GM23248 (cell line): ENCODE data around the gene FLG2. TPM values are rescaled to one million over a fixed set of nuclear protein-coding genes. Genes with fewer than 3 reads are reported as not detected.
"Not testable (repeated sequence)": the region's sequence is repeated elsewhere in the genome, so short reads cannot be mapped to it uniquely, and the experiment has no call there.

Experiments
- DNase-seq: peaks from one replicate; pipeline ENCODE4 v3.0.0-alpha.2; 2015
- H2AFZ ChIP-seq: fragments of 200-600 bp; sonication (generic); 2 replicates; pipeline ENCODE4 v1.6.1; 2016; ENCODE audit warnings: antibody characterized with exemption
- H3F3A ChIP-seq: fragments of 200-600 bp; sonication (generic); 2 replicates; pipeline ENCODE4 v1.6.1; 2016; ENCODE audit warnings: mild to moderate bottlenecking, antibody characterized with exemption, mixed run types; ENCODE audit not compliant: insufficient read depth
- H3K27ac ChIP-seq: fragments of 200-600 bp; sonication (generic); 2 replicates; pipeline ENCODE4 v1.5.1; 2016; ENCODE audit warnings: mild to moderate bottlenecking
- H3K27me3 ChIP-seq: fragments of 200-600 bp; sonication (generic); replicated peaks from 2 replicates; pipeline ENCODE4 v1.6.1; 2016; ENCODE audit warnings: mild to moderate bottlenecking; ENCODE audit not compliant: insufficient read depth
- H3K36me3 ChIP-seq: fragments of 200-600 bp; sonication (generic); 2 replicates; pipeline ENCODE4 v1.6.1; 2016; ENCODE audit warnings: low read depth, mild to moderate bottlenecking
- H3K4me1 ChIP-seq: fragments of 200-600 bp; sonication (generic); 2 replicates; pipeline ENCODE4 v1.6.1; 2016; ENCODE audit warnings: mild to moderate bottlenecking; ENCODE audit not compliant: insufficient read depth
- H3K4me2 ChIP-seq: fragments of 200-600 bp; sonication (generic); one replicate; pipeline ENCODE4 v1.6.1; 2016; ENCODE audit warnings: mild to moderate bottlenecking; ENCODE audit not compliant: unreplicated experiment
- H3K4me3 ChIP-seq: fragments of 200-600 bp; sonication (generic); 2 replicates; pipeline ENCODE4 v1.5.1; 2016; ENCODE audit warnings: mild to moderate bottlenecking
- H3K79me2 ChIP-seq: fragments of 200-600 bp; sonication (generic); 2 replicates; pipeline ENCODE4 v1.6.1; 2016; ENCODE audit warnings: mild to moderate bottlenecking; ENCODE audit not compliant: insufficient read depth
- H3K9ac ChIP-seq: fragments of 200-600 bp; sonication (generic); 2 replicates; pipeline ENCODE4 v1.6.1; 2016; ENCODE audit warnings: mild to moderate bottlenecking
- H3K9me2 ChIP-seq: fragments of 200-600 bp; sonication (generic); 2 replicates; pipeline ENCODE4 v1.6.1; 2016; ENCODE audit warnings: mixed run types, mild to moderate bottlenecking, moderate library complexity; ENCODE audit not compliant: insufficient read depth
- H3K9me3 ChIP-seq: fragments of 200-600 bp; sonication (generic); one replicate; pipeline ENCODE4 v1.6.1; 2017; ENCODE audit warnings: low read depth
- H4K20me1 ChIP-seq: fragments of 200-600 bp; sonication (generic); 2 replicates; pipeline ENCODE4 v1.6.0; 2016; ENCODE audit not compliant: insufficient read depth
- EZH2 ChIP-seq: fragments of 200-600 bp; sonication (generic); IDR thresholded peaks from 2 replicates; pipeline ENCODE4 v1.6.1; 2018; ENCODE audit warnings: antibody characterized with exemption, mild to moderate bottlenecking; ENCODE audit not compliant: insufficient read depth, poor library complexity, severe bottlenecking
- EZH2phosphoT487 ChIP-seq: fragments of 200-600 bp; sonication (generic); IDR thresholded peaks from 2 replicates; pipeline ENCODE4 v1.6.1; 2018; ENCODE audit warnings: antibody characterized with exemption, moderate library complexity, mild to moderate bottlenecking, low read depth; ENCODE audit not compliant: insufficient read depth
- WGBS, 2 experiments: methylation state at CpG; one replicate each; pipeline ENCODE4 v1.1.6; 2015 to 2017; ENCODE audit warnings: low lambda C conversion rate in 2 of 2, low coverage in 1 of 2; ENCODE audit errors: missing lambda C conversion rate in 2 of 2; 5-methylcytosine and 5-hydroxymethylcytosine counted together
- in situ Hi-C: fragments of 300-500 bp; cut with MboI; formaldehyde crosslinking; loops from 2 replicates; pipeline ENCODE4 v1.15.0; 2020
- polyA plus RNA-seq: library from polyadenylated mRNA; unstranded; fragments of >200 nt; fragmentation: Nextera tagmentation; extraction: Ambion mirVana; gene quantifications from 2 replicates; pipeline ENCODE4 v1.2.1, GENCODE V29; 2016
- total RNA-seq: library from RNA; depleted of rRNA; stranded (reverse); fragments of >200 nt; shearing (Covaris generic); gene quantifications from 2 replicates; pipeline ENCODE4 v1.2.3, GENCODE V29; 2014

The FLG2 gene
- total and polyA plus RNA-seq, 2 experiments from 2014 or later = not detected

DNA sequence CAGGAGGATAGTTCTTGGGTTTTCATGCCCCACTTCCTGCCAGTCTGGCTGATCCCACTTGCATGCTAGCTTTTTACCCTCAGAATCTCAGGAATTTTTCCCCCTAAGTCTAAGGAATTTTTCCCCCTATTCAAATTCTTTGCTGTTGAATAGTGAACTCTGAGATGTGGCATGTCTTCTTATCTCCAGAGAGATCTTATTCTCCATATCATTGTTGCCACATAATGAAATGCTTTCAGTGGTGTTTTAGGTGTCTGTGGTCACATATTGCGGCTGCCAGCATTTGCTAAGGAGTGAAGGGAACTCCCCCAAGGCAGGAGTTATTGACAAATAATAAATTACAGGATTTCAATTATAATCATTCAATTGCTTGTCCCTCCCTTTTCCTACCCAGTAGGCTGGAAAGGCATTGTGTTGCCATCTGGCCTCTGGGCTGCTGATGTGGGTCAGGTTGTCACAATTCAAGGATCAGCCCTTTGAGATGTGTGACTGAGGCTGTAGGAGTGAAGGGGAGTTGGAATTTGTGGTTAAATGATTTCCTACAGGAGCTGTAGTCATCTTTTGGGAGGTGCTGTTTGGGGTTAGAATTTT, 30.9 kb downstream of the FLG2 start:
- H3K79me2 ChIP-seq = no peaks in the 10 kb centered on the region
- H3K9me2 ChIP-seq = no peaks in the 10 kb centered on the region
- H3K36me3 ChIP-seq = no peaks in the 10 kb centered on the region
- H4K20me1 ChIP-seq = no peaks in the 10 kb centered on the region
- no peaks in the 10 kb centered on the region for H3K27me3 ChIP-seq
- H3K9ac ChIP-seq = no peak overlapping the region
- H3K4me2 ChIP-seq = peak overlapping the region; percentile 69
- H3K4me3 ChIP-seq = no peak overlapping the region; the same call in 1 of the 2 replicates
- in situ Hi-C loops = no loop called here
- H3K27ac ChIP-seq = peak overlapping the region; percentile 61
- 15 to 32% methylated on average over 1 of the region's 1 CpG for WGBS, 2 experiments
- no peaks in the 10 kb centered on the region for H3K9me3 ChIP-seq
- peaks cover 24% of the 10 kb centered on the region for H3F3A ChIP-seq
- TF ChIP-seq EZH2phosphoT487 (peak; percentile 64; the same call in 1 of the 2 replicates), EZH2 (no peak)
- DNase-seq = peak; percentile 69
- peaks cover 43% of the 10 kb centered on the region for H3K4me1 ChIP-seq
- H2AFZ ChIP-seq = no peak overlapping the region

- Histone ChIP-seq H3K4me3 (no peak within 1 kb of the TSS), H3K27me3 (no peaks in the 10 kb centered on the region)
- 89% methylated on average over 1 of the region's 1 CpG for WGBS, 2 experiments
Observed at GRCh38 chr1:152325111-152325510, 34.7 kb downstream of the FLG2 start, which contains the start of gene FLG. Gene FLG (minus strand): TSS chr1:152325239. CDS start chr1:152315456, 9,783 bp downstream.

GRCh38 chr1:152313970-152314369, 45.8 kb downstream of the FLG2 start:
- peak; percentile 7 for DNase-seq
- H3K79me2 ChIP-seq = no peaks in the 10 kb centered on the region
- in situ Hi-C loops = no loop called here
- no peaks in the 10 kb centered on the region for H3K9me3 ChIP-seq
- H3K9me2 ChIP-seq = 0 out of 2 replicates have a peak, but pooled peaks cover 3% of the 10 kb centered on the region
- TF ChIP-seq EZH2phosphoT487 (no peak), EZH2 (no peak)
- no peaks in the 10 kb centered on the region for H4K20me1 ChIP-seq
- no peaks in the 10 kb centered on the region for H3K36me3 ChIP-seq
- no peaks in the 10 kb centered on the region for H3K4me1 ChIP-seq
- no peak overlapping the region for H2AFZ ChIP-seq
- no peak overlapping the region for H3K4me2 ChIP-seq
- WGBS, 2 experiments = 91 to 93% methylated on average over 1 of the region's 1 CpG
- H3F3A ChIP-seq = no peaks in the 10 kb centered on the region
- H3K9ac ChIP-seq = no peak overlapping the region
- H3K4me3 ChIP-seq = no peak overlapping the region
- H3K27me3 ChIP-seq = no peaks in the 10 kb centered on the region
- H3K27ac ChIP-seq = no peak overlapping the region

More at GRCh38 chr1:152325111-152325510, 34.7 kb downstream of the FLG2 start, which contains the start of gene FLG:
- TF ChIP-seq EZH2phosphoT487 = no peak
- no peak for TF ChIP-seq EZH2
- Histone ChIP-seq H3K36me3 (no peaks in the 10 kb centered on the region), H3K9me3 (no peaks in the 10 kb centered on the region), H4K20me1 (no peaks in the 10 kb centered on the region), H3K9me2 (no peaks in the 10 kb centered on the region), H3K79me2 (no peaks in the 10 kb centered on the region), H3F3A (peaks cover 24% of the 10 kb centered on the region), H3K27ac (no peak within 1 kb of the TSS), H3K9ac (no peak within 1 kb of the TSS), H3K4me1 (peaks cover 33% of the 10 kb centered on the region), H2AFZ (no peak within 1 kb of the TSS), H3K4me2 (no peak within 1 kb of the TSS)
- no peak for DNase-seq
- in situ Hi-C loops = no loop called here

DNA sequence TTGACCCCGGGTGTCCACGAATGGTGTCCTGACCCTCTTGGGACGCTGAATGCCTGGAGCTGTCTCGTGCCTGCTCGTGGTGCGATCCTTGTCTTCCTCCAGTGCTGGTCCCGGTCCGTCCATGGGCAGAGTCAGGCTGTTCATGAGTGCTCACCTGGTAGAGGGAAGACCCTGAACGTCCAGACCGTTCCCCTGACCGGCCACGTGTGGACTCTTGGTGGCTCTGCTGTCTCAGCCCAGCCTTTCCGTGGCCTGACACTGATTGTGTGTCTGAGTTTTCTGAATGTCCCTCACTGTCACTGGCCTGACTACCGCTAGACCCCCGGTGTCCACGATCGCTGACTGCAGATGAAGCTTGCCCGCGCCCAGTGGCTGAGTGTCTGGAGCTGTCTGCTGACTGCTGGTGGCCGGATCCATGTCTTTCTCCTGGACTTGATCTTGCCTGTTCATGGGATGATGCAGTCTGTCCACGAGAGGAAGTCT, 46.4 kb downstream of the FLG2 start:
- Histone ChIP-seq H3K4me2 (no peak overlapping the region), H3K27ac (no peak overlapping the region), H3K9me2 (0 out of 2 replicates have a peak, but pooled peaks cover 3% of the 10 kb centered on the region), H3K9me3 (no peaks in the 10 kb centered on the region), H2AFZ (no peak overlapping the region), H3F3A (no peaks in the 10 kb centered on the region), H3K4me1 (no peaks in the 10 kb centered on the region), H4K20me1 (no peaks in the 10 kb centered on the region), H3K79me2 (no peaks in the 10 kb centered on the region), H3K9ac (no peak overlapping the region), H3K36me3 (no peaks in the 10 kb centered on the region), H3K4me3 (no peak overlapping the region), H3K27me3 (no peaks in the 10 kb centered on the region)
- DNase-seq = no peak
- 91 to 95% methylated on average over 20 to 21 of the region's 21 CpGs for WGBS, 2 experiments
- in situ Hi-C loops = no loop called here
- TF ChIP-seq EZH2 (no peak), EZH2phosphoT487 (no peak)

GRCh38 chr1:152312169-152312568, 47.6 kb downstream of the FLG2 start:
- H4K20me1 ChIP-seq, H3K9ac ChIP-seq, H3K4me3 ChIP-seq, H3K4me1 ChIP-seq, H3K79me2 ChIP-seq, in situ Hi-C loops, H3K27ac ChIP-seq, H3K27me3 ChIP-seq, H3K36me3 ChIP-seq, H3K9me3 ChIP-seq, H2AFZ ChIP-seq, H3K9me2 ChIP-seq, H3K4me2 ChIP-seq, H3F3A ChIP-seq, DNase-seq: not testable (repeated sequence)
- 88 to 90% methylated on average over 12 to 13 of the region's 13 CpGs for WGBS, 2 experiments
